Measurements from ENCODE around the gene CACNA1D. TPM values are rescaled to one million over a fixed set of nuclear protein-coding genes. Genes with fewer than 3 reads are reported as not detected.

CACNA1D gene
- total RNA-seq, 2 donors from 2014 or later: 0.68 to 1.5 TPM

GRCh38 chr3:53830944-53831343 is 336.5 kb downstream of the CACNA1D start:
- no peaks in the 10 kb centered on the region for H3K4me1 ChIP-seq (ENCODE audit: control insufficient read depth in 1 of 2, low read depth in 2 of 2)
- no peaks in the 10 kb centered on the region for H3K9me3 ChIP-seq
- no peaks in the 10 kb centered on the region for H3K36me3 ChIP-seq
- no peak for ATAC-seq (ENCODE audit: insufficient number of reproducible peaks, low FRiP score, low read depth)
- H3K27me3 ChIP-seq (replicated peaks; ENCODE audit: insufficient read depth): no peaks in the 10 kb centered on the region
- DNase-seq (ENCODE audit: low spot score): no peak
- no peak for TF ChIP-seq CTCF (IDR thresholded peaks at IDR 0.05)
- no peak overlapping the region for H3K4me3 ChIP-seq
- no peak overlapping the region for H3K27ac ChIP-seq

DNA sequence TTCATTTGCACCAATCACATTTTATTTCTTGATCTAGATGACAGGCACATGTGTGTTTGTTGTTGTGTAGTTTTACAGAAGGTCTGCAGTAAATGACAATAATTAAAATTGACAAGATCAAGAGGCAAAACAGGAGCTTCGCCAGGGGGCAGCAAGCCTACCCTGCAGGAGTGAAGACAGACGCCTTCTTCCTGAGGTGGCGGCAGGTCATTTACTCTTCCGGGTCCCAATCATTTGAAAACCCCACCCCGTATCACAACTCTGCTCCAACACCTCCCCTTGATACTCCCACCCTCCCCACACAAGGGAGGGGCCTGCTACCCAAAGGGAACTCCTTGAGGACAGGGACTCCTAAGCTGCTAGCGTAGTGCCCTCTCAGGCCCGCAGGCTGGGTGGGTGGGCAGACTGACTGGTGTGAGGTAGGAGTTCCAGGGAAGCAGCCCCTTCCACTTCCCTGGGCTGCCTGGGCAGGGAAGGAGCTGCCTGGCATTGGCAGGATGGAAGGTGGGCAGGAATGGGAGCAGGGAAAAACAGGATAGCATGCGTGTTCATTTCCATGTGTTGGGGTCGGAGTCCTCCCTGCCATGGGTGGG is 338.7 kb downstream of the CACNA1D start:
- no peaks in the 10 kb centered on the region for H3K27me3 ChIP-seq (replicated peaks; ENCODE audit: insufficient read depth)
- H3K4me1 ChIP-seq (ENCODE audit: control insufficient read depth in 1 of 2, low read depth in 2 of 2): no peaks in the 10 kb centered on the region
- no peak overlapping the region for H3K27ac ChIP-seq
- H3K4me3 ChIP-seq: no peak overlapping the region
- no peaks in the 10 kb centered on the region for H3K36me3 ChIP-seq
- DNase-seq (ENCODE audit: low spot score) (no peak), ATAC-seq (ENCODE audit: insufficient number of reproducible peaks, low FRiP score, low read depth) (no peak)
- TF ChIP-seq CTCF (IDR thresholded peaks at IDR 0.05): no peak
- H3K9me3 ChIP-seq: no peaks in the 10 kb centered on the region

GRCh38 chr3:53833700-53834099 is 339.3 kb downstream of the CACNA1D start:
- DNase-seq (ENCODE audit: low spot score): no peak
- no peaks in the 10 kb centered on the region for H3K9me3 ChIP-seq
- TF ChIP-seq CTCF (IDR thresholded peaks at IDR 0.05): no peak
- ATAC-seq (ENCODE audit: insufficient number of reproducible peaks, low FRiP score, low read depth): no peak
- H3K4me1 ChIP-seq (ENCODE audit: control insufficient read depth in 1 of 2, low read depth in 2 of 2): no peaks in the 10 kb centered on the region
- H3K4me3 ChIP-seq: no peak overlapping the region
- H3K27ac ChIP-seq: no peak overlapping the region
- H3K36me3 ChIP-seq: no peaks in the 10 kb centered on the region
- H3K27me3 ChIP-seq (replicated peaks; ENCODE audit: insufficient read depth): no peaks in the 10 kb centered on the region

- no peak for DNase-seq (ENCODE audit: low spot score)
- no peak for ATAC-seq (ENCODE audit: insufficient number of reproducible peaks, low FRiP score, low read depth)
- H3K36me3 ChIP-seq: no peaks in the 10 kb centered on the region
Measured at GRCh38 chr3:53834429-53835095, 340.2 kb downstream of the CACNA1D start.

GRCh38 chr3:53835257-53835656 is 340.8 kb downstream of the CACNA1D start:
- ATAC-seq (ENCODE audit: insufficient number of reproducible peaks, low FRiP score, low read depth) (no peak), DNase-seq (ENCODE audit: low spot score) (no peak)
- Histone ChIP-seq H3K27ac (no peak overlapping the region), H3K9me3 (no peaks in the 10 kb centered on the region), H3K4me3 (no peak overlapping the region), H3K36me3 (no peaks in the 10 kb centered on the region), H3K27me3 (replicated peaks; ENCODE audit: insufficient read depth) (no peaks in the 10 kb centered on the region), H3K4me1 (ENCODE audit: control insufficient read depth in 1 of 2, low read depth in 2 of 2) (no peaks in the 10 kb centered on the region)
- no peak for TF ChIP-seq CTCF (IDR thresholded peaks at IDR 0.05)

More at GRCh38 chr3:53834429-53835095, 340.2 kb downstream of the CACNA1D start:
- no peaks in the 10 kb centered on the region for H3K9me3 ChIP-seq
- no peaks in the 10 kb centered on the region for H3K4me1 ChIP-seq (ENCODE audit: control insufficient read depth in 1 of 2, low read depth in 2 of 2)
- H3K27me3 ChIP-seq (replicated peaks; ENCODE audit: insufficient read depth): no peaks in the 10 kb centered on the region
- H3K27ac ChIP-seq: no peak overlapping the region
- H3K4me3 ChIP-seq: no peak overlapping the region
- no peak for TF ChIP-seq CTCF (IDR thresholded peaks at IDR 0.05)

Measured in thoracic aorta (tissue), 2 donors.